B cell (primary cell): Measurements from ENCODE around the gene TRIM29. TPM values are rescaled to one million over a fixed set of nuclear protein-coding genes. Genes with fewer than 3 reads are reported as not detected.

Experiments used
- ATAC-seq: fragments of 200-7000 bp; cut with Tn5 transposase; one replicate; pipeline ENCODE4 v1.10.0; 2021; ENCODE audit warnings: low read depth, mild to moderate bottlenecking, moderate number of reproducible peaks, moderate library complexity
- CTCF ChIA-PET: fragments of 350-600 bp; sonication (Branson Sonifier 250); formaldehyde crosslinking; loops from one replicate; lab custom pipeline; 2021; ENCODE audit warnings: antibody characterized with exemption, inconsistent platforms; lab: Charles Lee
- POLR2A ChIA-PET: fragments of 350-600 bp; sonication (Branson Sonifier 250); formaldehyde crosslinking; loops from one replicate; lab custom pipeline; 2021; ENCODE audit warnings: antibody characterized with exemption; lab: Charles Lee
- DNase-seq: peaks from one replicate; pipeline ENCODE4 v3.0.0; 2013
- H2AFZ ChIP-seq: 2 replicates; pipeline ENCODE4 v1.6.1; 2012; ENCODE audit warnings: mild to moderate bottlenecking, low read depth, low read length; ENCODE audit not compliant: insufficient read depth, poor library complexity, severe bottlenecking
- H3K27ac ChIP-seq, 2 donors: 1 replicate in 1 of 2; 2 replicates in 1 of 2; pipeline ENCODE4 v1.5.1; 2012 to 2013; ENCODE audit warnings: low read length in 2 of 2, mild to moderate bottlenecking in 2 of 2, moderate library complexity in 1 of 2
- H3K27me3 ChIP-seq, 4 experiments: fragments of 200-600 bp in 1 of 4; sonication (generic) in 1 of 4; replicated peaks in 1 of 4; 1 replicate in 2 of 4; 2 replicates in 2 of 4; pipeline versions ENCODE4 v1.6.1 to v1.7.0; 2013 to 2016; ENCODE audit warnings: low read length in 3 of 4, mild to moderate bottlenecking in 2 of 4, mixed read lengths in 1 of 4, moderate library complexity in 1 of 4; ENCODE audit not compliant: insufficient read depth in 4 of 4, control insufficient read depth in 3 of 4; ENCODE audit errors: control extremely low read depth in 1 of 4
- H3K36me3 ChIP-seq, 2 experiments: replicated peaks in 1 of 2; 1 replicate in 1 of 2; 2 replicates in 1 of 2; pipeline versions ENCODE4 v1.6.1 to v1.7.1; 2013; ENCODE audit warnings: low read length in 1 of 2; ENCODE audit not compliant: insufficient read depth in 2 of 2, control insufficient read depth in 1 of 2; ENCODE audit errors: control extremely low read depth in 1 of 2, extremely low read depth in 1 of 2
- H3K4me1 ChIP-seq, 2 donors: fragments of 200-600 bp in 1 of 2; sonication (generic) in 1 of 2; 1 replicate in 1 of 2; 2 replicates in 1 of 2; pipeline versions ENCODE4 v1.5.1 to v1.6.1; 2013 to 2017; ENCODE audit warnings: low read length in 2 of 2; ENCODE audit not compliant: control insufficient read depth in 2 of 2, insufficient read depth in 2 of 2
- H3K4me2 ChIP-seq: replicated peaks from 2 replicates; pipeline ENCODE3; 2012; ENCODE audit warnings: mild to moderate bottlenecking, low read depth, low read length; ENCODE audit not compliant: poor library complexity, severe bottlenecking
- H3K4me3 ChIP-seq, 5 experiments: fragments of 200-600 bp in 1 of 5; sonication (generic) in 1 of 5; 1 replicate in 3 of 5; 2 replicates in 2 of 5; pipeline versions ENCODE4 v1.5.1 to v1.7.0; 2011 to 2016; ENCODE audit warnings: low read length in 4 of 5, mild to moderate bottlenecking in 4 of 5, low read depth in 2 of 5, control low read depth in 1 of 5, moderate library complexity in 1 of 5; ENCODE audit not compliant: insufficient read depth in 1 of 5; ENCODE audit errors: control extremely low read depth in 1 of 5, extremely low read depth in 1 of 5
- H3K79me2 ChIP-seq: fragments of 200-600 bp; sonication (generic); one replicate; pipeline ENCODE4 v1.6.0; 2016; ENCODE audit warnings: low read length; ENCODE audit not compliant: control insufficient read depth, insufficient read depth
- H3K9ac ChIP-seq: fragments of 200-600 bp; sonication (generic); 2 replicates; pipeline ENCODE4 v1.6.1; 2017; ENCODE audit warnings: mild to moderate bottlenecking, low read length, moderate library complexity
- H3K9me3 ChIP-seq, 3 donors: one replicate each; pipeline versions ENCODE4 v1.6.1 to v1.7.1; 2013; ENCODE audit warnings: low read length in 2 of 3; ENCODE audit not compliant: control insufficient read depth in 2 of 3, insufficient read depth in 1 of 3; ENCODE audit errors: control extremely low read depth in 1 of 3
- H4K20me1 ChIP-seq: 2 replicates; pipeline ENCODE4 v1.6.0; 2012; ENCODE audit warnings: mild to moderate bottlenecking, low read length; ENCODE audit not compliant: insufficient read depth, control insufficient read depth, poor library complexity, severe bottlenecking
- H3K27ac Mint-ChIP-seq: one replicate; pipeline ENCODE4 v1.8.0; 2021; ENCODE audit warnings: mixed read lengths
- H3K27me3 Mint-ChIP-seq: one replicate; pipeline ENCODE4 v1.8.0; 2021; ENCODE audit warnings: mixed read lengths
- H3K4me1 Mint-ChIP-seq: one replicate; pipeline ENCODE4 v1.8.0; 2021; ENCODE audit warnings: mixed read lengths
- H3K4me3 Mint-ChIP-seq: one replicate; pipeline ENCODE4 v1.8.0; 2021; ENCODE audit warnings: mixed read lengths
- H3K9me3 Mint-ChIP-seq: one replicate; pipeline ENCODE4 v1.8.0; 2022; ENCODE audit warnings: mixed read lengths; ENCODE audit not compliant: insufficient read depth
- EZH2 ChIP-seq: IDR thresholded peaks from 2 replicates; pipeline ENCODE4 v1.6.1; 2012; ENCODE audit warnings: borderline replicate concordance, low read depth, mild to moderate bottlenecking, moderate library complexity, low read length; ENCODE audit not compliant: insufficient read depth, poor library complexity, severe bottlenecking
- WGBS: methylation state at CpG from one replicate; pipeline ENCODE4 v1.1.5; 2013; ENCODE audit warnings: missing lambda C conversion rate; ENCODE audit not compliant: insufficient coverage; 5-methylcytosine and 5-hydroxymethylcytosine counted together
- intact Hi-C: fragments of 100-400 bp; cut with micrococcal nuclease; formaldehyde crosslinking; loops from one replicate; pipeline ENCODE4 v1.10.0; 2022
- polyA plus RNA-seq: library from polyadenylated mRNA; depleted of rRNA; stranded (reverse); fragments of >200 nt; gene quantifications from 2 replicates; pipeline ENCODE4 v1.2.3, GENCODE V29; 2012
- total RNA-seq, 2 donors: library from RNA; stranded (reverse); fragments of 120-200 nt in 1 of 2; gene quantifications; 1 replicate in 1 of 2; 2 replicates in 1 of 2; pipeline versions ENCODE4 v1.2.3 to v1.2.4, GENCODE V29; 2013 to 2022
- TF ChIP-seq, protein P1 (sequence below): fragments of 200-600 bp; IDR thresholded peaks from one replicate; pipeline ENCODE4 v1.8.0; 2022; ENCODE audit warnings: antibody characterized with exemption, mild to moderate bottlenecking

The TRIM29 gene
- total and polyA plus RNA-seq, 2 donors (not counting 1 experiment from before 2014, with no cell fraction given), result not detected

DNA sequence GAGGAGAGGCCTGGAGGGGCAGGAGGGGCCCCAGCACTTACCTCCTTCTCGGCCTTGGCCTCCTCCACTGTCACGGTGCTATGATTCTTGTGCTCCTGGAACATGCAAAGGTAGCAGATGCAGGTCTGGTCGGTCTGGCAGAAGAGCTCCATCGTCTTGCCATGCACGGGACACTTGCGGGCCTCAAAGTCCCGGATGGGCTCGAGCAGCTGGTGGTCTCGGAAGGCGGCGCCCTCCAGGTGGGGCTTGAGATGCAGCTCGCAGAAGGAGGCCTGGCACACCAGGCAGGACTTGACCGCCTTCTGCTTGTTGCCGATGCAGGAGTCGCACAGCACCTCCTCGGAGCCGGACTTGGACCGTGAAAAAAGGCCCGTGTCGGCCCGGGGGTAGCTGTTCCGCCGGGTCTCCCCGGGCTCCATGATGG is 714 bp downstream of the TRIM29 start:
- Mint-ChIP-seq H3K4me3 (no peak overlapping the region), H3K27me3 (no peaks in the 10 kb centered on the region), H3K9me3 (no peaks in the 10 kb centered on the region), H3K4me1 (no peaks in the 10 kb centered on the region), H3K27ac (no peak overlapping the region)
- no peak overlapping the region for H3K9ac ChIP-seq
- WGBS, result 95% methylated on average over 24 of the region's 24 CpGs
- H3K4me3 ChIP-seq, result no peak overlapping the region
- H4K20me1 ChIP-seq, result no peaks in the 10 kb centered on the region
- DNase-seq, result no peak
- H3K4me1 ChIP-seq, result no peaks in the 10 kb centered on the region
- peaks cover 0 to 2% (median 0%) of the 10 kb centered on the region in 3 donors for H3K9me3 ChIP-seq
- no peak overlapping the region for H2AFZ ChIP-seq
- ATAC-seq, result no peak
- no peaks in the 10 kb centered on the region for H3K79me2 ChIP-seq
- no peak overlapping the region for H3K4me2 ChIP-seq
- CTCF ChIA-PET, result no interaction called here
- H3K36me3 ChIP-seq, result no peaks in the 10 kb centered on the region
- peaks cover 0 to 6% (median 0%) of the 10 kb centered on the region in 4 experiments for H3K27me3 ChIP-seq
- TF ChIP-seq, protein P1, sequence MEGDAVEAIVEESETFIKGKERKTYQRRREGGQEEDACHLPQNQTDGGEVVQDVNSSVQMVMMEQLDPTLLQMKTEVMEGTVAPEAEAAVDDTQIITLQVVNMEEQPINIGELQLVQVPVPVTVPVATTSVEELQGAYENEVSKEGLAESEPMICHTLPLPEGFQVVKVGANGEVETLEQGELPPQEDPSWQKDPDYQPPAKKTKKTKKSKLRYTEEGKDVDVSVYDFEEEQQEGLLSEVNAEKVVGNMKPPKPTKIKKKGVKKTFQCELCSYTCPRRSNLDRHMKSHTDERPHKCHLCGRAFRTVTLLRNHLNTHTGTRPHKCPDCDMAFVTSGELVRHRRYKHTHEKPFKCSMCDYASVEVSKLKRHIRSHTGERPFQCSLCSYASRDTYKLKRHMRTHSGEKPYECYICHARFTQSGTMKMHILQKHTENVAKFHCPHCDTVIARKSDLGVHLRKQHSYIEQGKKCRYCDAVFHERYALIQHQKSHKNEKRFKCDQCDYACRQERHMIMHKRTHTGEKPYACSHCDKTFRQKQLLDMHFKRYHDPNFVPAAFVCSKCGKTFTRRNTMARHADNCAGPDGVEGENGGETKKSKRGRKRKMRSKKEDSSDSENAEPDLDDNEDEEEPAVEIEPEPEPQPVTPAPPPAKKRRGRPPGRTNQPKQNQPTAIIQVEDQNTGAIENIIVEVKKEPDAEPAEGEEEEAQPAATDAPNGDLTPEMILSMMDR, result no peak
- no peak for TF ChIP-seq EZH2
- H3K27ac ChIP-seq, result no peak overlapping the region
- intact Hi-C loops, result no loop called here
- POLR2A ChIA-PET, result no interaction called here

DNA sequence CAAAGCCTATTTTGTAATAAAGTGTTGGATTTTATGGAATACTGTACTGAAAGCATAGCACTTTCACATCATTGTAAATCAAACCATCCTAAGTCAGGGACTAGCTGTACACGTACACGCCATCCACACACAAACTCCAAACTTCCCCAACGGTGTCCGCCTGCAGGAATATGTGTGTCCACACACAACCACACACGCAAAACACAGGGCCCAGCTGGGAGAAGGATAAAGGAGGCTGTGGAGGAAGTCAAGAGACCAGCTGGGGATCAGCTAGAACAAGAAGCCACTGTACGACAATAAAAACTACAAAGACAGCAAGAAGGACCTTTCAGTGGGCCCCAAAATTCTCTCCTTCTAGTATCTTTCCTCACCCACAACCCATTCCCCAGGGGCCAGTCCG is 1.6 kb downstream of the TRIM29 start:
- Histone ChIP-seq H3K4me1 (no peaks in the 10 kb centered on the region), H3K36me3 (no peaks in the 10 kb centered on the region), H3K27ac (no peak overlapping the region), H3K9ac (no peak overlapping the region), H3K9me3 (peaks cover 0 to 1% (median 0%) of the 10 kb centered on the region in 3 donors), H4K20me1 (no peaks in the 10 kb centered on the region), H2AFZ (no peak overlapping the region), H3K79me2 (no peaks in the 10 kb centered on the region), H3K4me3 (no peak overlapping the region), H3K27me3 (peaks cover 0 to 3% (median 0%) of the 10 kb centered on the region in 4 experiments), H3K4me2 (no peak overlapping the region)
- no CpG with 5 or more reads among the region's 7 CpGs for WGBS
- intact Hi-C loops, result no loop called here
- ATAC-seq, result no peak
- no peak overlapping the region for H3K4me3 Mint-ChIP-seq
- no peaks in the 10 kb centered on the region for H3K4me1 Mint-ChIP-seq
- POLR2A ChIA-PET, result no interaction called here
- no peaks in the 10 kb centered on the region for H3K9me3 Mint-ChIP-seq
- no peak overlapping the region for H3K27ac Mint-ChIP-seq
- no peaks in the 10 kb centered on the region for H3K27me3 Mint-ChIP-seq
- CTCF ChIA-PET, result no interaction called here
- no peak for TF ChIP-seq EZH2
- TF ChIP-seq, protein P1, result no peak
- no peak for DNase-seq
